Tibial artery (tissue), 4 donors: ENCODE measurements around the gene SSBP2.
"Not testable (repeated sequence)": the region's sequence is repeated elsewhere in the genome, so short reads cannot be mapped to it uniquely, and the experiment has no call there.

ENCODE experiments used
- DNase-seq, 2 donors: peaks; one replicate each; pipeline ENCODE4 v3.0.0-alpha.2; 2019
- H3K27ac ChIP-seq, 2 donors: fragments of 200-600 bp; sonication (generic) in 1 of 2; 1 replicate in 1 of 2; 2 replicates in 1 of 2; pipeline ENCODE4 v1.5.1; 2018 to 2019; ENCODE audit warnings: mild to moderate bottlenecking in 1 of 2
- H3K27me3 ChIP-seq, 2 donors: fragments of 200-600 bp; sonication (generic) in 1 of 2; one replicate each; pipeline versions ENCODE4 v1.5.1 to v1.6.0; 2016 to 2019
- H3K36me3 ChIP-seq, 3 donors: fragments of 200-600 bp; sonication (generic) in 2 of 3; one replicate each; pipeline ENCODE4 v1.5.1; 2016 to 2019; ENCODE audit warnings: mild to moderate bottlenecking in 2 of 3
- H3K4me1 ChIP-seq, 4 donors: fragments of 200-600 bp; sonication (generic) in 2 of 4; 1 replicate in 3 of 4; 2 replicates in 1 of 4; pipeline ENCODE4 v1.5.1; 2016 to 2019
- H3K4me3 ChIP-seq, 2 donors: fragments of 200-600 bp; sonication (generic) in 1 of 2; 1 replicate in 1 of 2; 2 replicates in 1 of 2; pipeline ENCODE4 v1.5.1; 2018 to 2019; ENCODE audit warnings: mild to moderate bottlenecking in 2 of 2
- H3K9me3 ChIP-seq, 3 donors: fragments of 200-600 bp; sonication (generic) in 1 of 3; one replicate each; pipeline ENCODE4 v1.5.1; 2016 to 2019
- CTCF ChIP-seq, 2 experiments: fragments of 200-600 bp in 1 of 2; fragments of 450-650 bp in 1 of 2; IDR thresholded peaks; one replicate each; pipeline ENCODE4 v1.5.1; 2017 to 2019; ENCODE audit warnings: antibody characterized with exemption in 2 of 2, mild to moderate bottlenecking in 1 of 2, moderate library complexity in 1 of 2
- intact Hi-C: fragments of 100-400 bp; cut with DNase I; formaldehyde crosslinking; loops from one replicate; pipeline ENCODE4 v1.15.0; 2023; ENCODE audit warnings: low total_unique reads

SSBP2 gene

GRCh38 chr5:81418606-81419005 lies 332.3 kb downstream of the SSBP2 start:
- intact Hi-C loops: no loop called here
- Histone ChIP-seq H3K4me3 (no peak overlapping the region), H3K27me3 (no peaks in the 10 kb centered on the region), H3K27ac (no peak overlapping the region), H3K36me3 (peaks cover 5 to 31% (median 21%) of the 10 kb centered on the region in 3 donors), H3K4me1 (peaks cover 0 to 3% (median 0%) of the 10 kb centered on the region in 4 donors), H3K9me3 (no peaks in the 10 kb centered on the region)
- no peak for DNase-seq
- no peak for TF ChIP-seq CTCF (IDR thresholded peaks at IDR 0.05)

GRCh38 chr5:81417052-81417451 lies 333.8 kb downstream of the SSBP2 start:
- Histone ChIP-seq H3K4me3 (no peak overlapping the region), H3K36me3 (peaks cover 5 to 31% (median 21%) of the 10 kb centered on the region in 3 donors), H3K27ac (no peak overlapping the region), H3K27me3 (no peaks in the 10 kb centered on the region), H3K9me3 (no peaks in the 10 kb centered on the region), H3K4me1 (peaks cover 0 to 3% (median 0%) of the 10 kb centered on the region in 4 donors)
- TF ChIP-seq CTCF (IDR thresholded peaks at IDR 0.05): no peak
- intact Hi-C loops: no loop called here
- DNase-seq: no peak

GRCh38 chr5:81409896-81410295 lies 341.0 kb downstream of the SSBP2 start:
- Histone ChIP-seq H3K4me3 (no peak overlapping the region), H3K27me3 (no peaks in the 10 kb centered on the region), H3K9me3 (no peaks in the 10 kb centered on the region), H3K4me1 (no peaks in the 10 kb centered on the region), H3K27ac (no peak overlapping the region), H3K36me3 (no peaks in the 10 kb centered on the region)
- intact Hi-C loops: no loop called here
- DNase-seq: no peak
- no peak for TF ChIP-seq CTCF (IDR thresholded peaks at IDR 0.05)

- Histone ChIP-seq H3K9me3 (no peaks in the 10 kb centered on the region), H3K36me3 (no peaks in the 10 kb centered on the region), H3K4me3 (no peak overlapping the region), H3K27me3 (no peaks in the 10 kb centered on the region), H3K4me1 (no peaks in the 10 kb centered on the region), H3K27ac (no peak overlapping the region)
- no peak for DNase-seq
- intact Hi-C loops: no loop called here
- TF ChIP-seq CTCF (IDR thresholded peaks at IDR 0.05): no peak
These were observed 341.5 kb downstream of the SSBP2 start for GRCh38 chr5:81409361-81409760.

- no peaks in the 10 kb centered on the region for H3K4me1 ChIP-seq
- H3K36me3 ChIP-seq: no peaks in the 10 kb centered on the region
- no peaks in the 10 kb centered on the region for H3K9me3 ChIP-seq
- TF ChIP-seq CTCF (IDR thresholded peaks at IDR 0.05): no peak
- intact Hi-C loops: no loop called here
- no peak overlapping the region for H3K4me3 ChIP-seq
- no peak for DNase-seq
- no peak overlapping the region for H3K27ac ChIP-seq
- no peaks in the 10 kb centered on the region for H3K27me3 ChIP-seq
These were observed 342.4 kb downstream of the SSBP2 start for GRCh38 chr5:81408496-81408895.

- not testable (repeated sequence) for H3K9me3 ChIP-seq, DNase-seq, H3K27ac ChIP-seq
These were observed 343.1 kb downstream of the SSBP2 start for GRCh38 chr5:81407811-81408210.

More at GRCh38 chr5:81407811-81408210, 343.1 kb downstream of the SSBP2 start:
- H3K36me3 ChIP-seq, H3K4me3 ChIP-seq, intact Hi-C loops, H3K27me3 ChIP-seq, H3K4me1 ChIP-seq: not testable (repeated sequence)
